HG03064 (cell line): ENCODE results near the gene CCDC68.

Experiments used
- ATAC-seq: cut with Tn5 transposase; IDR thresholded peaks from one replicate; pipeline ENCODE4 v1.9.1; 2021; ENCODE audit warnings: low read depth; ENCODE audit not compliant: unreplicated experiment

Gene CCDC68

GRCh38 chr18:54923339-54923956, 35.8 kb downstream of the CCDC68 start:
- ATAC-seq = no peak

- no peak for ATAC-seq
Observed at GRCh38 chr18:54919412-54919811, 39.8 kb downstream of the CCDC68 start.

GRCh38 chr18:54918060-54918459, 41.2 kb downstream of the CCDC68 start:
- no peak for ATAC-seq

GRCh38 chr18:54916507-54916906, 42.8 kb downstream of the CCDC68 start:
- ATAC-seq = no peak

- no peak for ATAC-seq
Observed at GRCh38 chr18:54914816-54915215, 44.4 kb downstream of the CCDC68 start.

- ATAC-seq = no peak
Observed at GRCh38 chr18:54911551-54911950, 47.7 kb downstream of the CCDC68 start.

- no peak for ATAC-seq
Observed at GRCh38 chr18:54910161-54910919, 48.9 kb downstream of the CCDC68 start.

- ATAC-seq = no peak
Observed at GRCh38 chr18:54909538-54909937, 49.7 kb downstream of the CCDC68 start.

GRCh38 chr18:54906331-54907185, 52.7 kb downstream of the CCDC68 start:
- no peak for ATAC-seq

- ATAC-seq = no peak
Observed at GRCh38 chr18:54905629-54906028, 53.6 kb downstream of the CCDC68 start.

GRCh38 chr18:54904581-54904980, 54.7 kb downstream of the CCDC68 start:
- no peak for ATAC-seq

GRCh38 chr18:54900290-54900689, 59.0 kb downstream of the CCDC68 start:
- ATAC-seq = no peak

GRCh38 chr18:54899500-54899899, 59.8 kb downstream of the CCDC68 start:
- no peak for ATAC-seq

- ATAC-seq = no peak
Observed at GRCh38 chr18:54888933-54889332, 70.3 kb downstream of the CCDC68 start.

GRCh38 chr18:54888378-54888777, 70.9 kb downstream of the CCDC68 start:
- ATAC-seq = no peak

- no peak for ATAC-seq
Observed at GRCh38 chr18:54883816-54884604, 75.3 kb downstream of the CCDC68 start.

GRCh38 chr18:54882318-54882717, 76.9 kb downstream of the CCDC68 start:
- ATAC-seq = no peak

GRCh38 chr18:54881229-54881768, 78.0 kb downstream of the CCDC68 start:
- no peak for ATAC-seq

GRCh38 chr18:54880395-54881105, 78.7 kb downstream of the CCDC68 start:
- no peak for ATAC-seq

GRCh38 chr18:54879691-54880090, 79.6 kb downstream of the CCDC68 start:
- ATAC-seq = no peak
